22Rv1 (cell line): ENCODE data around the gene IPO5.

Experiments used
- H3K27ac ChIP-seq: fragments of 450-650 bp; 2 replicates; pipeline ENCODE4 v1.5.1; 2017
- ZFX ChIP-seq: fragments of 450-650 bp; IDR thresholded peaks from 2 replicates; pipeline ENCODE4 v1.6.1; 2017; ENCODE audit warnings: antibody characterized with exemption, borderline replicate concordance
- TF ChIP-seq, protein P1 (sequence below): fragments of 450-650 bp; IDR thresholded peaks from 2 replicates; pipeline ENCODE4 v1.5.1; 2017; ENCODE audit warnings: mild to moderate bottlenecking

The IPO5 gene

GRCh38 chr13:97974773-97975172 is 21.3 kb downstream of the IPO5 start:
- TF ChIP-seq, protein P1, sequence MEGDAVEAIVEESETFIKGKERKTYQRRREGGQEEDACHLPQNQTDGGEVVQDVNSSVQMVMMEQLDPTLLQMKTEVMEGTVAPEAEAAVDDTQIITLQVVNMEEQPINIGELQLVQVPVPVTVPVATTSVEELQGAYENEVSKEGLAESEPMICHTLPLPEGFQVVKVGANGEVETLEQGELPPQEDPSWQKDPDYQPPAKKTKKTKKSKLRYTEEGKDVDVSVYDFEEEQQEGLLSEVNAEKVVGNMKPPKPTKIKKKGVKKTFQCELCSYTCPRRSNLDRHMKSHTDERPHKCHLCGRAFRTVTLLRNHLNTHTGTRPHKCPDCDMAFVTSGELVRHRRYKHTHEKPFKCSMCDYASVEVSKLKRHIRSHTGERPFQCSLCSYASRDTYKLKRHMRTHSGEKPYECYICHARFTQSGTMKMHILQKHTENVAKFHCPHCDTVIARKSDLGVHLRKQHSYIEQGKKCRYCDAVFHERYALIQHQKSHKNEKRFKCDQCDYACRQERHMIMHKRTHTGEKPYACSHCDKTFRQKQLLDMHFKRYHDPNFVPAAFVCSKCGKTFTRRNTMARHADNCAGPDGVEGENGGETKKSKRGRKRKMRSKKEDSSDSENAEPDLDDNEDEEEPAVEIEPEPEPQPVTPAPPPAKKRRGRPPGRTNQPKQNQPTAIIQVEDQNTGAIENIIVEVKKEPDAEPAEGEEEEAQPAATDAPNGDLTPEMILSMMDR = no peak
- TF ChIP-seq ZFX = no peak
- H3K27ac ChIP-seq = no peak overlapping the region

- H3K27ac ChIP-seq = peak overlapping the region; percentile 87
- TF ChIP-seq ZFX = no peak
- TF ChIP-seq, protein P1 = no peak
Measured at GRCh38 chr13:97975280-97975847, 21.9 kb downstream of the IPO5 start.

- TF ChIP-seq ZFX = no peak
- TF ChIP-seq, protein P1 = no peak
- peak overlapping the region; percentile 87 for H3K27ac ChIP-seq
Measured at GRCh38 chr13:97975848-97976609, 22.6 kb downstream of the IPO5 start.

DNA sequence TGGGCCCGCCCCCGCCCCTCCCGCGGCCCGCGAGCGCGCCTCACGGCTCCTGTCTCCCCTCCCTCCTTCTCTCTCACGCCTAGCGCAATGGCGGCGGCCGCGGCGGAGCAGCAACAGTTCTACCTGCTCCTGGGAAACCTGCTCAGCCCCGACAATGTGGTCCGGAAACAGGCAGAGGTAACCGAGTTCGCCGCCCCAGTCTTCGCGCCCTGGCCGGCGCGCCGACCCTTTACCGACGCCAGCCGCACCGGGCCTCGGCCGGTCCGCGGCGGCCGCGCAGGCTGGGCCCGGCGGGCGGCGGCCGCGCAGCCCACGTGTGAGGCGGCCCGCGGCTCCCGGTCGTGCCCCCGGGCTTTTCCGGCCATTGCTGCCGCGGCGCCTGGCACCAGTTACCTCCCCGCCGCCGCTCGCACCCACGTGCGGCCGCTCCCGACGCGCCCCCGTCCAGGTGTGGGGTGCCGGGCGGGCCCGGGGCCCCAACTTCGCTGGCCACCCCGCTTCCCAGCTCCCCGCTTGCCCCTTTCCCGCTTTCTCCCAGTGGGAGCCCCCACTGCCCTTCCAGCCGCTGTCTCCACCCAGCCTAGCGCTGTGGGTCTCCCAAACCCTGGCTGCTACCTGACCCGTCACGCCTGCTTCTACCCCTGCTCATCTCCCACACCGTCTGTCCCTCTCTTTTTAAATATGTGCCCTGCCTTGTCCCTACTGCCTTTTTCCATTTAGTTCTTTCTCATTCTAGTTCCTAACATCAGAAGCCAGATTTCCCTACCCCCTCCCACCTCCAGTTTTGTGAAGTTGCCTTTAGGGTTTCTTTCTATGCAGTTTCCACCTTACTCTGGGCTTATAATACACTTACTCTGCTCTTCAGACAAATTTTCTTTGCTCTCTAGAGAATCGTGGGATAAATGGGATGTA is 23.4 kb downstream of the IPO5 start:
- peak overlapping the region; percentile 87 for H3K27ac ChIP-seq
- no peak for TF ChIP-seq ZFX
- TF ChIP-seq, protein P1 = no peak

GRCh38 chr13:97977982-97978381 is 24.5 kb downstream of the IPO5 start:
- TF ChIP-seq ZFX = no peak
- TF ChIP-seq, protein P1 = no peak
- H3K27ac ChIP-seq = peak overlapping the region; percentile 87; the same call in 1 of the 2 replicates

DNA sequence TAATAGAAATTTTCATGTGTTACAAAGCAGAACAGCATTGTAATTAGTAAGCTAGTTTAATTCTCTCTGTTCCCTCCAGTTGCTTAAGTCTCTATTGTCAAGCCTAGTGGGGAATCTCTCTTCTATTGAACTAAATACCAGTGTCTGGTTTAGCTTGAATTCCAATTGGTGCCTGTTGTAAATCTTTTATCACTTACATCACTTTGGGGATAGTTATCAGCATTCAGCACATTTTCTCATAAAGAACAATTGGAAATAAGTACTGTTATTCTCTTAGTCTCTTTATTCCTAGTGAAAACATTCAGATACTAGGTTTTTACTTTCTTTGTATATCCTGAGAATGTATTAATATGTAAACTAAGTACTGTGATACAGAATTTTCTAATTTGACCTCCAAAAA is 25.2 kb downstream of the IPO5 start:
- H3K27ac ChIP-seq = no peak overlapping the region
- TF ChIP-seq, protein P1 = no peak
- TF ChIP-seq ZFX = no peak
